Urinary bladder (tissue), 4 donors: ENCODE measurements around the gene NEGR1. TPM values are rescaled to one million over a fixed set of nuclear protein-coding genes. Genes with fewer than 3 reads are reported as not detected.

Experiments used
- DNase-seq: peaks from one replicate; pipeline ENCODE4 v3.0.0-alpha.2; 2015; ENCODE audit errors: extremely low spot score
- H3K27ac ChIP-seq: one replicate; pipeline ENCODE4 v1.5.1; 2013; ENCODE audit warnings: low read depth, mild to moderate bottlenecking, moderate library complexity
- H3K36me3 ChIP-seq: one replicate; pipeline ENCODE4 v1.6.1; 2013; ENCODE audit warnings: mild to moderate bottlenecking, moderate library complexity; ENCODE audit not compliant: insufficient read depth
- H3K4me1 ChIP-seq: one replicate; pipeline ENCODE4 v1.6.1; 2013; ENCODE audit warnings: mild to moderate bottlenecking, moderate library complexity; ENCODE audit not compliant: insufficient read depth
- H3K4me3 ChIP-seq: one replicate; pipeline ENCODE4 v1.5.1; 2013; ENCODE audit warnings: low read depth, low read length
- WGBS: extraction: QIAGEN DNeasy Blood & Tissue Kit; methylation state at CpG from one replicate; pipeline ENCODE4 v1.1.7; 2013; 5-methylcytosine and 5-hydroxymethylcytosine counted together
- polyA plus RNA-seq: library from polyadenylated mRNA; stranded (reverse); fragments of 200-250 nt; gene quantifications from one replicate; pipeline ENCODE4 v1.2.3, GENCODE V29; 2013
- total RNA-seq: library from RNA; depleted of rRNA; stranded (reverse); fragments of >200 nt; gene quantifications from one replicate; pipeline ENCODE4 v1.2.3, GENCODE V29; 2014
- donor health status: healthy with polysubstance abuse.
- donor health status: healthy.

The NEGR1 gene
- total and polyA plus RNA-seq, 2 donors, result 38.2 to 92.3 TPM

GRCh38 chr1:71464016-71464415 is 818.3 kb downstream of the NEGR1 start:
- Histone ChIP-seq H3K4me3 (no peak overlapping the region), H3K4me1 (no peaks in the 10 kb centered on the region), H3K36me3 (no peaks in the 10 kb centered on the region), H3K27ac (no peak overlapping the region)
- 75% methylated on average over 1 of the region's 1 CpG for WGBS
- no peak for DNase-seq

- H3K4me1 ChIP-seq, result no peaks in the 10 kb centered on the region
- 33% methylated on average over 5 of the region's 5 CpGs for WGBS
- no peak overlapping the region for H3K4me3 ChIP-seq
- no peak for DNase-seq
- H3K27ac ChIP-seq, result no peak overlapping the region
- no peaks in the 10 kb centered on the region for H3K36me3 ChIP-seq
Measured at GRCh38 chr1:71463144-71463543, 819.2 kb downstream of the NEGR1 start.

DNA sequence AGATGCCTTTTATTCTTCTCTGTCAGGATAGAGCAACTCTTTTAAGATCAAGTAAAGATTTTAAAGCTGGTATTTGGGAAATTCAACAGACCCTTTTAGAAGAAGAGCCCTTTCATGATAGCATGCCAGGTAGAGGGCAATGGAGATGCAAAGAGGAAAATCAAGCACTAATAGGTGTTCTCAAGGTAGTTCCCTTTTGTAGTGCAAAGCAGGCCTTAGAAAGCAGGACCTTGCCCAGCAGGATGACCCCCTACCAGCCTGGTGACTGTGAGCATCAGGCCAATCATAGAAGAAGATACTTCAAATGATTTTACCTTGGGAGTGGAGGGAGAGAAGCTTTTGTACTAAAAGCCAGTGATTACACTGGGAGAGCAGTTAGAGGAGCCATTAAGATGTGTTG is 820.1 kb downstream of the NEGR1 start:
- Histone ChIP-seq H3K4me1 (no peaks in the 10 kb centered on the region), H3K36me3 (no peaks in the 10 kb centered on the region), H3K27ac (no peak overlapping the region), H3K4me3 (no peak overlapping the region)
- DNase-seq, result no peak

DNA sequence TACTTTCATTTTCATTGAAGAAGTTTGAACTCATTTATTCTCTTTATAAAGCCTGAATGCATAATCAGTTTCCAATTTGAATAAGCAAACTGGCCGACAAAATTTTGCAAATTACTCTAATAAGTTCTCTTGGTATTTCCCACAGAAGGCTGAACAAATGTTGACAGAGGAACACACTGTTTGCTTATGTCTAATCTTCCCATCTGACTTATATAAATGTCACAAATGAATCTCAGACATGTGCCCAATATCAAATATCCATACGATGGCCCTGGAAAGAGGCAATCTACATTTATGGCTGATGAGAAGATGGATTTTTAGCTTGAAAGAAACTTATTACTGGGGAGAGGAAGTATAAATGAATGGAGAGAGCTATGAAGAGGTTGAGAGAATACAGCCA is 820.9 kb downstream of the NEGR1 start:
- Histone ChIP-seq H3K4me1 (no peaks in the 10 kb centered on the region), H3K27ac (no peak overlapping the region), H3K4me3 (no peak overlapping the region), H3K36me3 (no peaks in the 10 kb centered on the region)
- WGBS, result 70% methylated on average over 2 of the region's 2 CpGs
- DNase-seq, result no peak

- WGBS, result 84% methylated on average over 8 of the region's 8 CpGs
- H3K36me3 ChIP-seq, result no peaks in the 10 kb centered on the region
- DNase-seq, result no peak
- no peak overlapping the region for H3K27ac ChIP-seq
- no peaks in the 10 kb centered on the region for H3K4me1 ChIP-seq
- H3K4me3 ChIP-seq, result no peak overlapping the region
Measured at GRCh38 chr1:71448444-71448843, 833.9 kb downstream of the NEGR1 start.

GRCh38 chr1:71438626-71439025 is 843.7 kb downstream of the NEGR1 start:
- H3K27ac ChIP-seq, result no peak overlapping the region
- DNase-seq, result no peak
- no peaks in the 10 kb centered on the region for H3K4me1 ChIP-seq
- 70% methylated on average over 2 of the region's 2 CpGs for WGBS
- H3K36me3 ChIP-seq, result no peaks in the 10 kb centered on the region
- no peak overlapping the region for H3K4me3 ChIP-seq

DNA sequence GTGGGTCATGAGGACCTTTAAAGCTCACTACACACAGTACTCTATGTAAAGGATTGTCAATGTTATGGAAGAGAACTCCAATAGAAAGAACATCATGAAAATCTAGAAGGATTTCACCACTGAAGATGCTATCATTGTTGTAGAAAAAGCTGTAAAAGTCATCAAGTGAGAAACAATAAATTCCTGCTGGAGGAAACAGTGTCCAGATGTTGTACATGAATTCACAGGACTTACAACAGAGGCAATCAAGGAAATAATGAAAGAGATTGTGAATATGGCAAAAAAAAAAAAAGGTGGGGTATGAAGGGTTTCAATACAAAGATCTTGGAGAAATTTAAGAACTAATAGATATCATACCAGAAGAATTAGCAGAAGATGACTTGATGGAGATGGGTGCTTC is 846.4 kb downstream of the NEGR1 start:
- Histone ChIP-seq H3K4me1 (no peaks in the 10 kb centered on the region), H3K4me3 (no peak overlapping the region), H3K36me3 (no peaks in the 10 kb centered on the region), H3K27ac (no peak overlapping the region)
- DNase-seq, result peak; percentile 13

- no peaks in the 10 kb centered on the region for H3K4me1 ChIP-seq
- H3K27ac ChIP-seq, result no peak overlapping the region
- H3K4me3 ChIP-seq, result no peak overlapping the region
- DNase-seq, result no peak
- H3K36me3 ChIP-seq, result no peaks in the 10 kb centered on the region
- WGBS, result 76% methylated on average over 1 of the region's 1 CpG
Measured at GRCh38 chr1:71434240-71434639, 848.1 kb downstream of the NEGR1 start.

GRCh38 chr1:71428029-71428428 is 854.3 kb downstream of the NEGR1 start:
- DNase-seq, result no peak
- no peaks in the 10 kb centered on the region for H3K36me3 ChIP-seq
- H3K4me1 ChIP-seq, result no peaks in the 10 kb centered on the region
- 33% methylated on average over 1 of the region's 1 CpG for WGBS
- no peak overlapping the region for H3K27ac ChIP-seq
- H3K4me3 ChIP-seq, result no peak overlapping the region

DNA sequence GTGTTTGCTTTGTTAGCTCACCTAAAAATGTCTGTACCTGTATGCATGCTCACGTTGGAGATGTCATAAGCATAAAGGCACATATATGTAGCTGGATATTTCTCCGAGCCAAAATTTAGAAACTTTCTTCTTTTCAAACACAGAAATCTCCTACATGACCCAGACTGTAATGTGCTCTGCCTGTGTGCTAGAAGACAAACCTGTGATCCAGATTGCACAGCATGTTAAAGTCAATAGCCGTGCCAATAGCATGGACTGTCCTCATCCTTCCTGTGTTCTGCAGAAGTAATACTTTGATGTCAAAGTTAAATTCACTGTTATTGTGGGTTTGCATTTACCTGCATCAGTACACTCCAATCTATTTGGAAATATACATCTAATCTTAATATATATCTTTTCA is 855.3 kb downstream of the NEGR1 start:
- Histone ChIP-seq H3K4me3 (no peak overlapping the region), H3K36me3 (no peaks in the 10 kb centered on the region), H3K27ac (no peak overlapping the region), H3K4me1 (no peaks in the 10 kb centered on the region)
- whole genome bisulfite sequencing, result 91% methylated on average over 3 of the region's 3 CpGs
- no peak for DNase-seq

- Histone ChIP-seq H3K27ac (no peak overlapping the region), H3K36me3 (no peaks in the 10 kb centered on the region), H3K4me1 (no peaks in the 10 kb centered on the region), H3K4me3 (no peak overlapping the region)
- DNase-seq, result no peak
Measured at GRCh38 chr1:71424536-71424935, 857.8 kb downstream of the NEGR1 start.

DNA sequence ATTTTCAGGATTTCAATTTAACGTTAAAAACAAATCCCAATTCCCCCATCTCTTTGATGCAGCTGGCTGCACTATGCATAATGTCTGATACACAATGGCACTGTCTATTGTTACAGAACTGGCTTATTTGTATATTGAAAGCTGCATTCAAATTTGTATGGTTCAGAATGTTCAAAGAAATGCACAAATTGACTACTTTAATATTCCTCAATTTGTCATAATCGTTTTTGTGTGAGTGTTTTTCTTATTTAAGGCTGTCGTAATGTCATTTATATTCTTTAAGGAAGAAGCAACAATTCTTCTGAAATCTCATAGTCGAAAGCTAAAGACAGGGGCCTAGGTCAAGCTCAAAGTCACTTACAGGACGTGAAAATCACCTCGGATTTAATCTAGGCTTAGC is 860.1 kb downstream of the NEGR1 start:
- no peak for DNase-seq
- Histone ChIP-seq H3K27ac (no peak overlapping the region), H3K36me3 (no peaks in the 10 kb centered on the region), H3K4me3 (no peak overlapping the region), H3K4me1 (no peaks in the 10 kb centered on the region)
- 71% methylated on average over 6 of the region's 6 CpGs for WGBS

- 79% methylated on average over 3 of the region's 3 CpGs for WGBS
Measured at GRCh38 chr1:71417421-71417820, 864.9 kb downstream of the NEGR1 start.

GRCh38 chr1:71414179-71414578 is 868.2 kb downstream of the NEGR1 start:
- Histone ChIP-seq H3K27ac (no peak overlapping the region), H3K4me1 (no peaks in the 10 kb centered on the region), H3K36me3 (no peaks in the 10 kb centered on the region), H3K4me3 (no peak overlapping the region)
- 47% methylated on average over 2 of the region's 2 CpGs for WGBS
- no peak for DNase-seq

More at GRCh38 chr1:71417421-71417820, 864.9 kb downstream of the NEGR1 start:
- Histone ChIP-seq H3K4me3 (no peak overlapping the region), H3K36me3 (no peaks in the 10 kb centered on the region), H3K27ac (no peak overlapping the region), H3K4me1 (no peaks in the 10 kb centered on the region)
- DNase-seq, result no peak

GRCh38 chr1:71413441-71414175 is 868.7 kb downstream of the NEGR1 start:
- no peak for DNase-seq
- 62% methylated on average over 3 of the region's 3 CpGs for WGBS

More at GRCh38 chr1:71413441-71414175, 868.7 kb downstream of the NEGR1 start:
- H3K4me1 ChIP-seq, result no peaks in the 10 kb centered on the region
- H3K27ac ChIP-seq, result no peak overlapping the region
- H3K4me3 ChIP-seq, result no peak overlapping the region
- no peaks in the 10 kb centered on the region for H3K36me3 ChIP-seq
